Cardiac muscle cell (in vitro differentiated cells and primary cell): ENCODE data around the gene DMRT1. TPM values are rescaled to one million over a fixed set of nuclear protein-coding genes. Genes with fewer than 3 reads are reported as not detected.

Experiments used
- DNase-seq, 2 donors: peaks; one replicate each; pipeline versions ENCODE4 v3.0.0 to v3.0.0-alpha.2; 2010 to 2017; ENCODE audit warnings: low read depth in 1 of 2, low spot score in 1 of 2
- H3K27ac ChIP-seq: fragments of 200-600 bp; sonication (generic); 2 replicates; pipeline ENCODE4 v1.5.1; 2016
- H3K27me3 ChIP-seq: fragments of 200-600 bp; sonication (generic); 2 replicates; pipeline ENCODE4 v1.6.0; 2016; ENCODE audit warnings: control low read depth
- H3K36me3 ChIP-seq: fragments of 200-600 bp; sonication (generic); 2 replicates; pipeline ENCODE4 v1.5.1; 2016; ENCODE audit warnings: control low read depth
- H3K4me1 ChIP-seq: fragments of 200-600 bp; sonication (generic); 2 replicates; pipeline ENCODE4 v1.8.1; 2017; ENCODE audit warnings: low read depth, mild to moderate bottlenecking, mixed run types
- H3K4me3 ChIP-seq: fragments of 200-600 bp; sonication (generic); 2 replicates; pipeline ENCODE4 v1.5.1; 2016; ENCODE audit warnings: mild to moderate bottlenecking
- H3K9me3 ChIP-seq: fragments of 200-600 bp; sonication (generic); 2 replicates; pipeline ENCODE4 v1.5.1; 2017; ENCODE audit warnings: low read depth, mild to moderate bottlenecking, control low read depth
- CTCF ChIP-seq: IDR thresholded peaks from 2 replicates; pipeline ENCODE4 v1.5.1; 2012; ENCODE audit warnings: low read depth, mild to moderate bottlenecking, low read length
- polyA plus RNA-seq: library from polyadenylated mRNA; unstranded; fragments of >200 nt; fragmentation: Nextera tagmentation; extraction: Ambion mirVana; gene quantifications from 2 replicates; pipeline ENCODE4 v1.2.1, GENCODE V29; 2016
- total RNA-seq: library from RNA; depleted of rRNA; stranded (reverse); fragments of >200 nt; gene quantifications from 2 replicates; pipeline ENCODE4 v1.2.3, GENCODE V29; 2016

The DMRT1 gene
- total and polyA plus RNA-seq, 2 experiments from 2014 or later = not detected

- no peak for TF ChIP-seq CTCF
- Histone ChIP-seq H3K4me1 (no peaks in the 10 kb centered on the region), H3K9me3 (no peaks in the 10 kb centered on the region), H3K27me3 (peaks cover 17% of the 10 kb centered on the region), H3K4me3 (no peak overlapping the region), H3K36me3 (no peaks in the 10 kb centered on the region), H3K27ac (no peak overlapping the region)
- no peak for DNase-seq
Observed at GRCh38 chr9:875119-875962, 33.8 kb downstream of the DMRT1 start.

GRCh38 chr9:876425-876824 lies 34.9 kb downstream of the DMRT1 start:
- Histone ChIP-seq H3K4me1 (no peaks in the 10 kb centered on the region), H3K4me3 (no peak overlapping the region), H3K36me3 (no peaks in the 10 kb centered on the region), H3K9me3 (no peaks in the 10 kb centered on the region), H3K27ac (no peak overlapping the region), H3K27me3 (peaks cover 17% of the 10 kb centered on the region)
- no peak for TF ChIP-seq CTCF
- no peak for DNase-seq

GRCh38 chr9:878239-878638 lies 36.7 kb downstream of the DMRT1 start:
- Histone ChIP-seq H3K36me3 (no peaks in the 10 kb centered on the region), H3K9me3 (no peaks in the 10 kb centered on the region), H3K27me3 (peaks cover 17% of the 10 kb centered on the region), H3K27ac (no peak overlapping the region), H3K4me3 (no peak overlapping the region), H3K4me1 (no peaks in the 10 kb centered on the region)
- no peak for DNase-seq
- no peak for TF ChIP-seq CTCF

GRCh38 chr9:880725-881124 lies 39.2 kb downstream of the DMRT1 start:
- TF ChIP-seq CTCF = no peak
- H3K27ac ChIP-seq = no peak overlapping the region
- H3K4me1 ChIP-seq = no peaks in the 10 kb centered on the region
- no peak for DNase-seq
- H3K36me3 ChIP-seq = no peaks in the 10 kb centered on the region
- no peak overlapping the region for H3K4me3 ChIP-seq
- peaks cover 17% of the 10 kb centered on the region for H3K27me3 ChIP-seq
- no peaks in the 10 kb centered on the region for H3K9me3 ChIP-seq

- Histone ChIP-seq H3K27ac (no peak overlapping the region), H3K27me3 (peaks cover 11% of the 10 kb centered on the region), H3K36me3 (no peaks in the 10 kb centered on the region), H3K4me1 (no peaks in the 10 kb centered on the region), H3K4me3 (no peak overlapping the region), H3K9me3 (no peaks in the 10 kb centered on the region)
- no peak for TF ChIP-seq CTCF
- no peak for DNase-seq
Observed at GRCh38 chr9:882416-882924, 41.0 kb downstream of the DMRT1 start.
